NOMO-1 treated with dmso at 0.1 percent for 144 hours (cell line): ENCODE data around the gene ZNF592.

ENCODE experiments used
- DNase-seq: peaks from one replicate; lab custom pipeline; 2025; ENCODE audit not compliant: unreplicated experiment; lab: John Stamatoyannopoulos, UW

Gene ZNF592

DNA sequence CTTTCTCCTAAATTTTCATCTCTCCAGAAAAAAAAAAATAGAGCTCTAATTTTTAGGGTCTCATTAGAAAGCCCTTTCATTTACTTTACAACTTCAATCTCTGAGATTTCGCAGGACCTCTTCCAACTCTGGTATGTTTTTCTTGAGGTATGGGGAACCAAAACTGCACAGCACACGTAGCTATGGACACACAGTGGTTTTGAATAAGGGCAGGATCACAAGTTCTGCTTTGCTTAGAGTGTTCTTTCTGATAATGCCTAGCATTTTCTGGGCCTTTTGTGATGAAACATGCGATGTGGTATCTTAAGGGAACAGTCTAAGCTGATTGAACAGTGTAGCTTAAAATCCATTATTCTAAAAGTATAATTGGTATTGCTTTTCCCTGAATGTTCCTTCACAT is 25.3 kb downstream of the ZNF592 start:
- peak; percentile 57 for DNase-seq

DNA sequence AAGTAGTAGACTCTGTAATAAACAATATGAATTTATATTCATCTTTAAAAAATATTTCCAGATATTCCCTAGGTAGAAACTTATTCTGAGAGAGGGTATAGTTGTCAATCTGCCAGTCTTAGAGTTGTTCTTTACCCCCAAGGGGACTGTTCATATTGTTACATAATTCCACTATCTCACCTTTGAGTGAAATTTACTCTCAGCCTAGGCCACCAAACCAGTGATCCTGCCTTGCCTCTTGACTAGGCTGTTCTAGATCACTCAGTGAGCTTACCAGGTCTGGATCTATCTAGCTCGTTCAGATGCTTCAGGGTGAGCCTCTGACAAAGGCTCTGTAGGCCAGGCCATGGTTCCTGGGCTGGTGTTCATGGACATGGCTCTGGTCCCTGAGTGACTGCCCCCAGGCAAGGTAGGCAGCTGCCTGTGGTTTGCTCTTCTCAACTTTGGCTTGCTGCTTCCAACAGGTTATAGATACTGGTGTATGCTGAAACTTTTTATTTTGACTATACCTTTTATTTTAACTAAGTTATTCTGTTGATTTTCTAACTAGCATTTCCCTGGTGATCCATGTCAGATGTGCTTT is 27.6 kb downstream of the ZNF592 start:
- DNase-seq, result no peak

DNA sequence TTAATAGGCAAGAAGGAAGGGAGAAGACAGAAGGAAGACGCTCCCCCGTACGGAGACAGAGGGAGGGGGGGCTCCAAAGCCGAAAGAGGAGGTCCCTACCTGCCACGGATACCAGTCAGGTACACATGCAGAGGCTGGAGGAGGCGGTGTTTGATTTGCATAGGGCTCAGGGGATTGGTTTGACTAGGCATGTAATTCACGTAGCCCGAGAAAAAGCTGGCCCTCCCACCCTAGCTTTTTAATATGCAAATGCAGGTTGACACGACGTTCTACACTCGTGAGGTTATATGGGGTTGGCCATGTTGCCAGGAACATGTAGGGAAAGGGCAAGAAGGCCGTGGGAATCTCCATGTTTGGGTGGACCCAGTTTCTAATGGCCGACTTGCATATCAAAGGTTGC is 29.8 kb downstream of the ZNF592 start:
- no peak for DNase-seq

DNA sequence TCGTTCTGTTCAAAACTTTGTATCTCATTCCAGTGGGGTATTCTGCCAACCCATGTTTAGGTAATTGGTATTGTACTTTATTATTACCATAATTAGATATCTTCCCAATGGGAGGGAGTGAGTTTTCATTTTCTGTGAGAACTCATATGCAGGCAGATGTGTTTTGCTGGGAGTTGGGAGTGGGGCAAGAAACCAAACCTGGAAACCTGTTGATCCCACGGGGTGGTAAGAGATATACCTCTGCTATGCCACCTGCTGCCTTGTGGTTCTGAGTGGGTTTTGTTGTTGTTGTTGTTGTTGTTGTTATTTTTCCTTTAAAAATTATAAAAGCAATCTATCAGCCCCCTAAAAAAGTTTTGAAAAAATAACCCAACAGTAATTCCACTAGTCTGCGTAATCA is 32.1 kb downstream of the ZNF592 start:
- no peak for DNase-seq

DNA sequence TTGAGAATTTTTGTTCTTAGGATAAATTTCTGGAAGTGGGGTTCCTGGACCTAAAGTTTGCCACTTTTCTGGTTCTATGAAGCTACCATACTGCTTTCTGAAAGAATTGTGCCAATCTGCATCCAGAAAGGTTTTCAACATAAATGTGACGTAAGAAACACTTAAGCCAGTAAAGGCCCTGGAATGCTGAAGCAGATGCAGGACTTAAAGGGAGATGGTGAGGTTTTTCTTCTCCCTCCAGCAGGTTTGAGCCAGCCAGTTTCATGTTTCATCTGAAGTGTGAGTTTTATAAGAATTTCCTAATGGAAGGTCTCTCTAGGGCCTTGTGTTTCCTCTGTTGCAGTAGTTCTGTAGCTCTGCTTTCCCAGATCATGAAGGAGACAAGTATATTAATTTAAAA is 33.1 kb downstream of the ZNF592 start:
- no peak for DNase-seq

DNA sequence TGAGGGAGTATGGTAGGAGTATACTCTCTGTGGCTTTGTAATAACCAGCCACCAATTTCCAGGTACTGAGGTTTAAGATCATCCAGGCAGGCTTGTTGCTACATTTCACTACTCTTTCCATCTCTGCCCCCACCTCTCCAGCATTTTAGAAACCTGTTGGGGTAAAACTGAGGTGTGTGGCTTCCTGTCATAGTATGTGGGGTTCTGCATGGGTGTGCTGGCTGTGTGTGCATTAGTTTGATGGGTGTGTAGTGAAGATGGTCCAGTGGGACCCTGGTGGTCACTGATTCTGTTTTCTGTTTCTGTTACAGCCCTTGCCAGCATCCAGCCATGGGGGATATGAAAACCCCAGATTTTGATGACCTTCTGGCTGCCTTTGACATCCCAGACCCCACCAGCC is 34.0 kb downstream of the ZNF592 start:
- no peak for DNase-seq

DNA sequence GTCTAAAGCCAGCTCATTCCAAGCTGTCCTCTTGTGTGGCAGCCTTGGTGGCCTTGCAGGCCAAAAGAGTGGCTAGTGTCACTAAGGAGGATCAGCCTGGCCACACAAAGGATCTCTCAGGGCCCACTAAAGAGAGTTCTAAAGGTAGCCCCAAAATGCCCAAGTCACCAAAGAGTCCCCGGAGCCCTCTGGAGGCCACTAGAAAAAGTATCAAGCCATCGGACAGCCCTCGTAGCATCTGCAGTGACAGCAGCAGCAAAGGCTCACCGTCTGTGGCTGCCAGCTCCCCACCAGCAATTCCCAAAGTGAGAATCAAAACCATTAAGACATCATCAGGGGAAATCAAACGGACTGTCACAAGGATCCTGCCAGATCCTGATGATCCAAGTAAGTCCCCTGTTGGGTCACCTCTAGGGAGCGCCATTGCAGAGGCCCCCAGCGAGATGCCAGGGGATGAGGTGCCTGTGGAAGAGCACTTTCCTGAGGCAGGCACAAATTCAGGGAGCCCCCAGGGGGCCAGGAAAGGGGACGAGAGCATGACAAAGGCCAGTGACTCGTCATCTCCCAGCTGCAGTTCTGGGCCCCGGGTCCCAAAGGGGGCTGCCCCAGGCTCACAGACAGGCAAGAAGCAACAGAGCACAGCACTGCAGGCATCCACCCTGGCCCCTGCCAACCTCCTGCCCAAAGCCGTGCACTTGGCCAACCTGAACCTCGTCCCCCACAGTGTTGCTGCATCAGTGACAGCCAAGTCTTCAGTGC is 35.3 kb downstream of the ZNF592 start:
- DNase-seq, result no peak

DNA sequence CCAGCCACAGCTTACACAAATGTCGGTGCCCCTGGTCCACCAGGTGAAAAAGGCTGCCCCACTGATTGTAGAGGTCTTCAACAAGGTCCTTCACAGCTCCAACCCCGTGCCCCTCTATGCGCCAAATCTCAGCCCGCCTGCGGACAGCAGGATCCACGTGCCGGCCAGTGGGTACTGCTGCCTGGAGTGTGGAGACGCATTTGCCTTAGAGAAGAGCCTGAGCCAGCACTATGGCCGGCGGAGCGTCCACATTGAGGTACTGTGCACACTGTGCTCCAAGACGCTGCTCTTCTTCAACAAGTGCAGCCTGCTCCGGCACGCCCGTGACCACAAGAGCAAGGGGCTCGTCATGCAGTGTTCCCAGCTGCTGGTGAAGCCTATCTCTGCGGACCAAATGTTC is 35.9 kb downstream of the ZNF592 start:
- DNase-seq, result no peak

DNA sequence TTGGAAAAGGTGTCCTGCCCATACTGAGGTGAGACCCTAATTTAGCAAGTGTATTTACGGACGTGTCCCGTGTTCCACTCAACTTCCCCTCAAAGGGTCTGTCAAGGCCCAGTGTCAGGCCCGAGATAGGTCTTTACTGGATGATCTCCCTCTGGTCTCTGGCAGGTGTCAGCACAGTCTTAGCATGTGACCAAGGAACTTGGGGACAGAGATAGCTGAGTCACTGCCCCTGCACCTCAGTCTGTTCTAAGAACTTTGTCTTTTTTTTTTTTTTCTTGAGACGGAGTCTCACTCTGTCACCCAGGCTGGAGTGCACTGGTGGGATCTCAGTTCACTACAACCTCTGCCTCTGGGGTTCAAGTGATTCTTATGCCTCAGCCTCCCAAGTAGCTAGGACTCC is 36.7 kb downstream of the ZNF592 start:
- no peak for DNase-seq

DNA sequence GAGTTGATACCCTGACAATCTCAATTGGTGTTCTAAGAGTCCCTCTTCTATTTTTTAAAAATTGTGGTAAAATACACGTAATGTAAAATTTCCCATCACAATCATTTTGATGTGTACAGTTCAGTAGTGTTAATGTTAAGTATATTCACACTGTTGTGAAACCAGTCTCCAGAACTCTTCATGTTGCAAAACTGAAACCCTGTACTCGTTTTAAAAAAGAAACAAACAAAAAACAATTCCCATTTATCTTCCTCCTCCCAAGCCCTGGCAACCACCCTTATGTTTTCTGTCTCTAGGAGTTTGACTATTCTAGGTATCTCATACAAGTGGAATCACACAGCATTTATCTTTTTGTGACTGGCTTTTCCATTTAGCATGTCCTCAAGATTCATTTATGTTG is 40.1 kb downstream of the ZNF592 start:
- no peak for DNase-seq

DNA sequence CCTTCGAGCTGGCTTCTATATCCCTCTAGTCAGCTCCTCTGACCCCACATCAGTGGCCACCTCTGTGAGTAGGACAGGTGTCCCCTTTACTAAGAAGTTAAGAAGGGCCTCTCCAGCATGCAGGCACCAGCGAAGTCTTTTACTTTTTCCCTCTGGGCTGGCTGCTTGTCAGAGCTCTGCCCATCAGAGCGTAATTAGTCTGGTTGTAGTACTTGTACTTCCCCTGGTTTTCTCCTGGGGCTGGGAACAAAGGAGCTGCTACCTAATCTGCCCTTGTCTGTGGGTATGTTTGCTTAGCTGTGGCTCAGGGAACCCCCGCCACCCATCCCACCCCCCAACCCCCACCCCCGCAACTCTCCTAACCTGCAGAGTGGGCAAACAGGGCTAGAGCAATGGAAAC is 41.4 kb downstream of the ZNF592 start:
- no peak for DNase-seq

DNA sequence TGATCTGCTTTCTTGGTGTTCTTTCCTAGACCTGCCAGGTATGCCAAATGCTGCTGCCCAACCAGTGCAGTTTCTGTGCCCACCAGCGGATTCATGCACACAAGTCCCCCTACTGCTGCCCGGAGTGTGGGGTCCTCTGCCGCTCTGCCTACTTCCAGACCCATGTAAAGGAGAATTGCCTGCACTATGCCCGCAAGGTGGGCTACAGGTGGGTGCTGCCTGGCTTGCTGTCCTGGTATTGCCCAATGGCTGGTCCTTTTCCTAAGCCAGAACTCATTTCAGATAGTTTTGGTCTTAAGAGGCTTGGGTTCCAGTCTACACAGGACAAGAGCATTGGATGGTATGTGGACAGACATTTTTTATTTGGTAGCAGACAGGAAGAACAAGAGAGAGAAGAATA is 42.3 kb downstream of the ZNF592 start:
- no peak for DNase-seq

DNA sequence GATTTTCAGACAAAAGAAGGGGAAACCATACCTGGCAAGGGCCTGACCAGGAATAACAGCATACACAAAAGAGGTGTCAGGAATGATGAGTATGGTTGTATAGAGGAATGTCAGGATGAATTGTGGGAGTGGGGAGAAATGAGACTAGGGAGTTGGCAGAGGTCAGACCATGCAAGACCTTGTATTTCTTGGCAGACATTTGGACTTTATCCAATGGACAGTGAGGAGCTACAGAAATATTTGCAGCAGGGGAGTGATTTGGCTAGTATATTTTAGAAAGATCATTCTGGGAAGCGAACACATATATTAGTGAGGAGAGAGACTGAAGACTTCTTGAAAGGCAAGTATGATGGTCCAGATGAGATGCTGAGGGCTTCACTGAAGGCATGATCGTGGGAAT is 43.4 kb downstream of the ZNF592 start:
- no peak for DNase-seq

DNA sequence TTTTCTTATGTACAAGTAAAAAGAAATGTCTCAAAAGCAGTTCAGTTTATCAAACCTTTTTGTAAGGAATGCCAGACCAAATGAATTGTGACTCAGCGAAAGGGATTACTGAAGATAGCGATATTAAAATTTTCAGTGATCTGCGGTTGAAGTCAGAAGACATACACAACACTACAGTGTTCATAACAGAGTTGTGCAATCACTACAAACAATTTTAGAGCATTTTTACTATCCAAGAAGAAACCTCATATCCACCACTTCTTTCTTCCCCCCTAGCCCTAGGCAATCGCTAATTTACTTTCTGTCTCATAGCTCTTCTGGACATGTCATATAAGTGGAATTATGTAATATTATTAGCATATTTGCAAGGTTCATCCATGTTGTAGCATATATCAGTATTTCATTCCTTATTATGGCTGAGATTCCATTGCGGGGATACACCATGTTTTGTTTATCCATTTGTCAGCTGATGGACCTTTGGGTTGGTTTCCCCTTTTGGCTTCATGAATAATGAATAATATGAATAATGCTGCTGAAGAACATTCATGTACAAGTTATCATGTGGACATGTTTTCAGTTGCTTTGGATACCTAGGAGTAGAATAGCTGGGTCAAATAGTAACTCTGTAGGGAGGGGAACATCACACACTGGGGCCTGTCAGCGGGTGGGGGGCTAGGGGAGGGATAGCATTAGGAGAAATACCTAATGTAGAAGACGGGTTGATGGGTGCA is 45.2 kb downstream of the ZNF592 start:
- DNase-seq, result no peak

DNA sequence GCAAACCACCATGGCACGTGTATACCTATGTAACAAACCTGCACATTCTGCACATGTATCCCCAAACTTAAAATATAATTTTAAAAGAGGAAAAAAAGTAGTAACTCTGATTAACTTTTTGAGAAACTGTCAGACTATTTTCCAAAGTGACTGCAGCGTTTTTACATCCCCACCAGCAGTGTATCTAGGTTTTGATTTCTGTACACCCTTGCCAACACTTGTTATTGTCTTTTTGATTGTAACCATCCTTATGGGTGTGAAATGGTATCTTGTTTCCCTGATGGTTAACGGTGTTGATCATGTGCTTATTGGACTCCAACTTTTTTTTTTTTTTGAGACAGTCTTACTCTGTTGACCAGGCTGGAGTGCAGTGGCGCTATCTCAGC is 45.8 kb downstream of the ZNF592 start:
- DNase-seq, result no peak

DNA sequence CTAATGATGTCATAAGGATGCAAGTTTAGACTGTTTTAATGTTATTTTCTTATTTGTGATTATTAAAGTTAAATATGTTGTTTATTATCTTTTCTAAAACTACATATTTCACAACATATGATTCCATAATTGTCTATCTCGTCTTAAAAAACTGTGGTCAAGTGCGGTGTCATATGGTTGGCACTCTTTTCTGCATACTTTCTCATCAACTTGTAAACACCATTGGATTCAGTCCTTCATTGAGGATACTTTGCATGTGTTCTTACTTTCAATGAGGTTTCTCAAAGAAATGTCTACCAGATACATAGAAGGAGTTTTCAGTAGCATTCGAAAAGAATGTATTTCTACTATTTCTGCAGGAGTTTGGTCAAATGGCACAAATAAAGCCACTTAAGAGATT is 46.8 kb downstream of the ZNF592 start:
- DNase-seq, result no peak

DNA sequence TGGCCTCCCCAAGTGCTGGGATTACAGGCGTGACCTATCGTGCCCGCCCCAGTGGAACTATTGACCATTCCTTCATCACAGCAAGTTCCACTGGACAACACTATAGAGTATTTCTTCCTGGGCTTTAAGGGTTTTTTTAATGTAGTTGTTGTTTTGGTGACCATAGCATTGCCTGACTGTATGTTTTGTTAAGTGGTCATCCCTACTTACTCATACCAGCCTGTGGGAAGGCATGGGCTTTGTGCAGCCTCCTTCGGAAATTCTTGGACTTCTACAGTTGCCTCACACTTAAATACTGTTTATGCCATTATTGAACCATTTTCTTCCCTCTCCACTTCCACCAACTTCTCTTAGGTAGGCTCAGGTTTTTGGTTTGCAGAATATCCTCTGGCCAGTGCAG is 48.8 kb downstream of the ZNF592 start:
- no peak for DNase-seq

DNA sequence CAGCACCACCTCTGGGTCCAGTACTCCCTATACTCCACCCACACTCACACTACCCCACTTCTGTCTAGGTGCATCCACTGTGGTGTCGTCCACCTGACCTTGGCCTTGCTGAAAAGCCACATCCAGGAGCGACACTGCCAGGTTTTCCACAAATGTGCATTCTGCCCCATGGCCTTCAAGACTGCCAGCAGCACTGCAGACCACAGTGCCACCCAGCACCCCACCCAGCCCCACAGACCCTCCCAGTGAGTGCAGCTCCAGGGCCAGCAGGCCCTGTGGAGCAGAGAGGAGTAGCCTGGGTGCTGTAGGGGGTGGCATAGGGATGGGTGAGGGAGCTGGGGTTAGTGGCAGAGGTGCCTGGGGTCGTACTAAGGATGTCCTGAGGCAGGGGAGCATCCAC is 49.4 kb downstream of the ZNF592 start:
- no peak for DNase-seq

DNA sequence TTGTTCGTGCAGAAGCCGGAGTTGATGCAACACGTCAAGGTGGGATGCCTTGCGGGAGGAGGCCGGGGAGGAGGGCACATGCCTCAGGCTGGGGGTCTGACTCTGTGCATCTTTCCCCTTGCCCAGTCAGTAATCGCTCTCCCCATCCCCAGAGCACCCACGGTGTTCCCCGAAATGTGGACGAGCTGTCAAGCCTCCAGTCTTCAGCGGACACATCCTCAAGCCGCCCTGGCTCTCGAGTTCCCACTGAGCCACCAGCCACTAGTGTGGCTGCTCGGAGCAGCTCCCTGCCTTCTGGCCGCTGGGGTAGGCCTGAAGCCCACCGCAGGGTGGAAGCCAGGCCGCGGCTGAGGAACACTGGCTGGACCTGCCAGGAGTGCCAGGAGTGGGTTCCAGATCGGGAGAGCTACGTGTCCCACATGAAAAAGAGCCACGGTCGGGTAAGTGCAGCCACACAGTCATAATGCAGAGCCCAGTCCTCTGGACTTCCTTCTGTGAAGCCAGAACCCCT is 50.1 kb downstream of the ZNF592 start:
- DNase-seq, result no peak

DNA sequence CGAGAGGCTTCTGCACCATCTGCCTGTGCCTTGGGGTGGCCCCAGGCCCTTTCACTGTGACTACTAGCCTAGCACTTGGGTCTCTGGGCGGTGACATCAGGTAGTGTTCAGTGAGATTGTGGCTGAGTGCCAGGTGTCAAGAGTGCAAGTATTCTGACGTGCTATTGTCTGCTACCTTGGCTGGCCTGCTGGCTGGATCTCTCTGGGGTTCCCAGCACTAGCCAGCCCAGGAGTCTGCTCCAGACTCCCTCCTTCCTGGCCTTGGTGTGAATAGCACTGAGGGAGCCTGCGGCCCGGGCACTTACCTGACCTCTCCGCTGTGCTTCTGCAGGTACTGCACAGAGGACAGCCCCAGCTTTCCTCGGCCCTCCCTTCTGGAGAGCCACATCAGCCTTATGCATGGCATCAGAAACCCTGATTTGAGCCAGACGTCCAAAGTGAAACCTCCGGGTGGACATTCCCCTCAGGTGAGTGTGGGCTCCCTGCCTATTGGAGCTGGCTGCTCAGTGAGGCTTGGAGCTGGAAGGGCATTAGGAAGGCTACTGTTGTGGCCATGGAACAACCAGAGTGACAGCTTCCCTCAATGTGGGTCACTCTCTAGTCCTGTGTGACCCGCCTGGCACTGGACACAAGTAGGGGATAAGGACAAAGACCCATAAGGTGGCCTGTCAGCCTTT is 51.3 kb downstream of the ZNF592 start:
- DNase-seq, result no peak

DNA sequence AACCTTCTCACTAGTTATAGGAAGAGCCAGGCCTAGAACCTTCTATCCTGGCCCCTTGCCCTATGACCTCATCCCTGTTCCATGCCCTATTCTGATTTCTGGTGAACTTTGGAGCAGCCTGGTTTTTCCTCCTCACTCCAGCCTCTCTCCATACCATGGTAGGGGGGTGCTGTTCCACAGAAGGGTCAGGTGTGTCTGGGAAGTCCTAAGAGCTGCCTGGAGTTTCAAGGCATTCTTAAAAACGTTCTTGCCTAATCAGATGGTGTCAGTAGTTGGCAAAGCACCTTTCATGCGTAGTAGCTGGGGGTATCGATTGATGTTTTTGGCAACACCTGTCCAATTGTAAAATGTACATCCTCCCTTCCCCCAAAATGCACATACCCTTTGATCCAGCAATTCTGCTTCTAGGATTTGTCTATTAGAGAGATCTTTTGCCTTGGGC is 52.0 kb downstream of the ZNF592 start:
- DNase-seq, result no peak
